ENCODE results near the gene SCARF1.

The SCARF1 gene

GRCh38 chr17:1590029-1590746, 55.3 kb downstream of the SCARF1 start:
- H3K36me3 Mint-ChIP-seq: peaks cover 4% of the 10 kb centered on the region
- no peak overlapping the region for H3K27ac Mint-ChIP-seq
- H3K4me1 Mint-ChIP-seq: peaks cover 19% of the 10 kb centered on the region
- no peaks in the 10 kb centered on the region for H3K27me3 Mint-ChIP-seq
- ATAC-seq (ENCODE audit: low read depth): no peak
- H3K9me3 Mint-ChIP-seq: no peaks in the 10 kb centered on the region
- no peak for DNase-seq (ENCODE audit: low spot score in 2 of 2)
- H3K4me3 Mint-ChIP-seq: no peak overlapping the region

- Mint-ChIP-seq H3K36me3 (peaks cover 9% of the 10 kb centered on the region), H3K4me1 (peaks cover 16% of the 10 kb centered on the region), H3K27ac (no peak overlapping the region), H3K27me3 (no peaks in the 10 kb centered on the region), H3K4me3 (no peak overlapping the region), H3K9me3 (no peaks in the 10 kb centered on the region)
- DNase-seq (ENCODE audit: low spot score in 2 of 2) (no peak), ATAC-seq (ENCODE audit: low read depth) (no peak)
These were observed 56.5 kb downstream of the SCARF1 start for GRCh38 chr17:1588821-1589585.

DNA sequence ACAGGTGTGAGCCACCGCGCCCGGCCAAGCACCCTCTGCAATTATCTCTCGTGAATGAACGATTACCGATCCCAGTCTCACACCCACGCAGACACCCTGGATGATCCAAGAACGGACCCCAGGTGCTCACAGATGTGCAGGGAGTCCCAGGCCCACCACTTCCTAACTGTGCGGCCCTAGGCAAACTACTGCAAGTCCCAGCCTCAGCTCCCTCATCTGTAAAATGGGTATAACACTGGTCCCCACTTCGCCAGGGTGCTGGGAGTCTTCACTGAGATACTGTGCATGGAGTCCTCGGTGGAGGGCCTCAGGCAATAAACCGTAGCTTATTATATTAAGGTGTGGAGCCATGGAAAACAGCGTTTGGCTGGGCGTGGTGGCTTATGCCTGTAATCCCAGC, 61.4 kb downstream of the SCARF1 start:
- H3K4me3 Mint-ChIP-seq: no peak overlapping the region
- no peaks in the 10 kb centered on the region for H3K4me1 Mint-ChIP-seq
- H3K27ac Mint-ChIP-seq: no peak overlapping the region
- no peak for DNase-seq (ENCODE audit: low spot score in 2 of 2)
- H3K9me3 Mint-ChIP-seq: no peaks in the 10 kb centered on the region
- ATAC-seq (ENCODE audit: low read depth): no peak
- H3K36me3 Mint-ChIP-seq: peaks cover 15% of the 10 kb centered on the region
- H3K27me3 Mint-ChIP-seq: no peaks in the 10 kb centered on the region
